Measurements from ENCODE around the gene RABGAP1L.

DNA sequence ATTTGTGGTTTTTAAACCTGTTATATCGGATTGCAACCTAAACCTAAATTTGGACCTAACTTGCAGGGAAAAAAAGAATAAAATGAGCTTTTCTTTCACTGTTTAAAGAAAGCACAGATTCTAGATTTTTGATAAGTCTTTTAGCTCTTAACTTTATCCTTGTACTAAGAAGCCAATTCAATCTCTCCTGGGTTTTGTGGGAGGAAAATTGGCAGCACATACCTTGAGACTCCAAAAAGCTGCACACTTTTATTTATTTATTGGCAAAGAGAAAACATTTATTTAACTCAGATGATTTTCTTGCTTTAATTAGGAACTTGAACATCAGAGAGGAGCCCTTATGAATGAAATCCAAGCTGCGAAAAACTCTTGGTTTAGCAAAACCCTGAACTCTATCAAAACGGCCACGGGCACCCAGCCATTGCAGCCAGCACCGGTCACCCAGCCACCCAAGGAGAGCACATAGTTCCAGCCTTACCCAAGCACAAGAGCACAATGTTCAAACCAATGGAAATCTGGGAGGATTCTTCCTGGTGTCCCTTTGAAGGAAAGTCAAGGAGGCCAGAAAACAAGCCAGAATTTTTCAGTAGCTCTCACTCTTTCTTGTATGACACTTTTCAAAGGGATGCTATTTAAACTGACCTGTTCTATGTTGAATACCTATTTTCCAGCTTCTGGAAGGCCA, 830.4 kb downstream of the RABGAP1L start:
- TF ChIP-seq RFX5 (IDR thresholded peaks at IDR 0.05; ENCODE audit: low read depth, low read length) = no peak
- TF ChIP-seq YY1 (IDR thresholded peaks at IDR 0.05; ENCODE audit: low read depth, low read length) = no peak
- TF ChIP-seq, protein P1, sequence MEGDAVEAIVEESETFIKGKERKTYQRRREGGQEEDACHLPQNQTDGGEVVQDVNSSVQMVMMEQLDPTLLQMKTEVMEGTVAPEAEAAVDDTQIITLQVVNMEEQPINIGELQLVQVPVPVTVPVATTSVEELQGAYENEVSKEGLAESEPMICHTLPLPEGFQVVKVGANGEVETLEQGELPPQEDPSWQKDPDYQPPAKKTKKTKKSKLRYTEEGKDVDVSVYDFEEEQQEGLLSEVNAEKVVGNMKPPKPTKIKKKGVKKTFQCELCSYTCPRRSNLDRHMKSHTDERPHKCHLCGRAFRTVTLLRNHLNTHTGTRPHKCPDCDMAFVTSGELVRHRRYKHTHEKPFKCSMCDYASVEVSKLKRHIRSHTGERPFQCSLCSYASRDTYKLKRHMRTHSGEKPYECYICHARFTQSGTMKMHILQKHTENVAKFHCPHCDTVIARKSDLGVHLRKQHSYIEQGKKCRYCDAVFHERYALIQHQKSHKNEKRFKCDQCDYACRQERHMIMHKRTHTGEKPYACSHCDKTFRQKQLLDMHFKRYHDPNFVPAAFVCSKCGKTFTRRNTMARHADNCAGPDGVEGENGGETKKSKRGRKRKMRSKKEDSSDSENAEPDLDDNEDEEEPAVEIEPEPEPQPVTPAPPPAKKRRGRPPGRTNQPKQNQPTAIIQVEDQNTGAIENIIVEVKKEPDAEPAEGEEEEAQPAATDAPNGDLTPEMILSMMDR (IDR thresholded peaks at IDR 0.05 in 2 of 3, conservative IDR thresholded peaks at IDR 0.05 in 1 of 3; ENCODE audit: control insufficient read depth in 2 of 3, extremely low read depth in 1 of 3, insufficient read depth in 1 of 3, low read depth in 3 of 3, low read length in 3 of 3) = no peak
- no peak for TF ChIP-seq ETV6 (conservative IDR thresholded peaks at IDR 0.05 in 1 of 2, IDR thresholded peaks at IDR 0.05 in 1 of 2; ENCODE audit: borderline replicate concordance in 1 of 2, low read depth in 1 of 2)
- no peak for TF ChIP-seq POLR2AphosphoS5 (IDR thresholded peaks at IDR 0.05; ENCODE audit: low read length)
- no peak for TF ChIP-seq RAD21 (IDR thresholded peaks at IDR 0.05; ENCODE audit: insufficient read depth, low read depth, low read length)
- TF ChIP-seq, protein P2, sequence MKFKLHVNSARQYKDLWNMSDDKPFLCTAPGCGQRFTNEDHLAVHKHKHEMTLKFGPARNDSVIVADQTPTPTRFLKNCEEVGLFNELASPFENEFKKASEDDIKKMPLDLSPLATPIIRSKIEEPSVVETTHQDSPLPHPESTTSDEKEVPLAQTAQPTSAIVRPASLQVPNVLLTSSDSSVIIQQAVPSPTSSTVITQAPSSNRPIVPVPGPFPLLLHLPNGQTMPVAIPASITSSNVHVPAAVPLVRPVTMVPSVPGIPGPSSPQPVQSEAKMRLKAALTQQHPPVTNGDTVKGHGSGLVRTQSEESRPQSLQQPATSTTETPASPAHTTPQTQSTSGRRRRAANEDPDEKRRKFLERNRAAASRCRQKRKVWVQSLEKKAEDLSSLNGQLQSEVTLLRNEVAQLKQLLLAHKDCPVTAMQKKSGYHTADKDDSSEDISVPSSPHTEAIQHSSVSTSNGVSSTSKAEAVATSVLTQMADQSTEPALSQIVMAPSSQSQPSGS (IDR thresholded peaks at IDR 0.05; ENCODE audit: low read length) = no peak
- TF ChIP-seq, protein P3, sequence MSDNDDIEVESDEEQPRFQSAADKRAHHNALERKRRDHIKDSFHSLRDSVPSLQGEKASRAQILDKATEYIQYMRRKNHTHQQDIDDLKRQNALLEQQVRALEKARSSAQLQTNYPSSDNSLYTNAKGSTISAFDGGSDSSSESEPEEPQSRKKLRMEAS (IDR thresholded peaks at IDR 0.05; ENCODE audit: low read depth, low read length) = no peak
- TF ChIP-seq ATF7 (IDR thresholded peaks at IDR 0.05; ENCODE audit: low read depth) = no peak
- no peak for TF ChIP-seq EZH2 (IDR thresholded peaks at IDR 0.05; ENCODE audit: borderline replicate concordance, control insufficient read depth, low read depth, low read length)
- TF ChIP-seq POLR2A (IDR thresholded peaks at IDR 0.05; ENCODE audit: low read depth, low read length) = no peak
- no peak for TF ChIP-seq EP300 (IDR thresholded peaks at IDR 0.05; ENCODE audit: borderline replicate concordance in 1 of 2, control insufficient read depth in 1 of 2, low read depth in 2 of 2, low read length in 2 of 2)
- no peak for TF ChIP-seq SMC3 (IDR thresholded peaks at IDR 0.05; ENCODE audit: borderline replicate concordance, low read length)

Data from GM12878 (cell line).